Germinal center (tissue), 1 donor: ENCODE results near the gene TSPAN1.
A peak's percentile ranks its signal among the peaks of the same experiment; 100 is the strongest.

Experiments
- DNase-seq: peaks from one replicate; pipeline ENCODE4 v3.0.0; 2012; ENCODE audit warnings: mixed read lengths, low spot score

The TSPAN1 gene

GRCh38 chr1:46160212-46160611, 14.7 kb upstream of the TSPAN1 start:
- no peak for DNase-seq

GRCh38 chr1:46166521-46167462, 8.1 kb upstream of the TSPAN1 start:
- peak; percentile 48 for DNase-seq

- no peak for DNase-seq
Measured at GRCh38 chr1:46168477-46168876, 6.4 kb upstream of the TSPAN1 start.

- DNase-seq = no peak
Measured at GRCh38 chr1:46169811-46170454, 5.0 kb upstream of the TSPAN1 start.

- DNase-seq = no peak
Measured at GRCh38 chr1:46171351-46171750, 3.5 kb upstream of the TSPAN1 start.

GRCh38 chr1:46171871-46172270, 3.0 kb upstream of the TSPAN1 start:
- DNase-seq = no peak

- no peak for DNase-seq
Measured at GRCh38 chr1:46172321-46172720, 2.6 kb upstream of the TSPAN1 start.

- DNase-seq = no peak
Measured at GRCh38 chr1:46173361-46173856, 1.5 kb upstream of the TSPAN1 start.

- no peak for DNase-seq
Measured at GRCh38 chr1:46175243-46175642, 356 bp downstream of the TSPAN1 start.

GRCh38 chr1:46176211-46176865, 1.5 kb downstream of the TSPAN1 start, which contains the start of gene P3R3URF:
Gene P3R3URF (minus strand): TSS chr1:46176488. CDS start chr1:46176471, 17 bp downstream.
- no peak for DNase-seq

- DNase-seq = peak; percentile 77
Measured at GRCh38 chr1:46179138-46180081, 4.5 kb downstream of the TSPAN1 start.

- no peak for DNase-seq
Measured at GRCh38 chr1:46180082-46180616, 5.3 kb downstream of the TSPAN1 start.

GRCh38 chr1:46181343-46182260, 6.7 kb downstream of the TSPAN1 start:
- no peak for DNase-seq

GRCh38 chr1:46183079-46183847, 8.4 kb downstream of the TSPAN1 start:
- DNase-seq = no peak

GRCh38 chr1:46183926-46184557, 9.2 kb downstream of the TSPAN1 start:
- peak; percentile 31 for DNase-seq

- DNase-seq = no peak
Measured at GRCh38 chr1:46184920-46185658, 10.2 kb downstream of the TSPAN1 start.

- DNase-seq = no peak
Measured at GRCh38 chr1:46186076-46186475, 11.2 kb downstream of the TSPAN1 start.
